NAMALWA (cell line): ENCODE measurements around the gene MRPL4.

Experiments
- DNase-seq: peaks from one replicate; pipeline ENCODE4 v3.0.0-alpha.2; 2015; ENCODE audit warnings: low spot score

The MRPL4 gene

DNA sequence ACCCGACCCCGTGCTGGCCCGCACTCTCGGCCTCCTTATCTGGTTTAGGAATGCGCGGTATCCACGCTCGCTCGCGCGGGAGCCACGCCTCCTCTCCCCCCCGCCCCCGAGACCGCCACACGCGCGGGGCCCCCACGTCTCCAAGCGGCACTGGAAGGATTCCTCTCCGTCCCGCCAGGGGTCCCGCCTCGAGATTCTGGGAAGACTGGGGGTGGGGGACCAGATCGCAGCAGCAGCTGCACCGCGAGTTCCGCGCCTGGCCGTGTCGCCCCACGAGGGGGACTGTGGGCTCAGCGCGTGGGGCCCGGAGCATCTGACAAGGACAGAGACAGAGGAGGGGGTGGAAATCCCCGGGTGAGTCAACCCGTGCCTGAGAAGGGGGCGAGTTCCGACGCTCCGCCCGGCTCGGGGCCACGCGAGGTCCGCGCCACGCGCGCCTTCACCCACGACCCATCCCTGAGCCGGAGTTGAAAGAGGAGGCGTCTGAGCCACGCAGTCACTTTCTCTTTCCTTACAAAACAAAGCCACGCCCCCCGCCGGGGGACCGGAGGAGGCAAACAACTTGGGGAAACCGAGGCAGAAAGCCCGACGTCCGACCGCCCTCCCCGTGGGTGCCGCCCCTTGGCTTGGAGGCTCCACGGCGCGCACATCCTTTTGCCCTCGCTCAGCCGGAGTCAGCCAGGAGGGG lies 21.7 kb upstream of the MRPL4 start:
- DNase-seq, result no peak

DNA sequence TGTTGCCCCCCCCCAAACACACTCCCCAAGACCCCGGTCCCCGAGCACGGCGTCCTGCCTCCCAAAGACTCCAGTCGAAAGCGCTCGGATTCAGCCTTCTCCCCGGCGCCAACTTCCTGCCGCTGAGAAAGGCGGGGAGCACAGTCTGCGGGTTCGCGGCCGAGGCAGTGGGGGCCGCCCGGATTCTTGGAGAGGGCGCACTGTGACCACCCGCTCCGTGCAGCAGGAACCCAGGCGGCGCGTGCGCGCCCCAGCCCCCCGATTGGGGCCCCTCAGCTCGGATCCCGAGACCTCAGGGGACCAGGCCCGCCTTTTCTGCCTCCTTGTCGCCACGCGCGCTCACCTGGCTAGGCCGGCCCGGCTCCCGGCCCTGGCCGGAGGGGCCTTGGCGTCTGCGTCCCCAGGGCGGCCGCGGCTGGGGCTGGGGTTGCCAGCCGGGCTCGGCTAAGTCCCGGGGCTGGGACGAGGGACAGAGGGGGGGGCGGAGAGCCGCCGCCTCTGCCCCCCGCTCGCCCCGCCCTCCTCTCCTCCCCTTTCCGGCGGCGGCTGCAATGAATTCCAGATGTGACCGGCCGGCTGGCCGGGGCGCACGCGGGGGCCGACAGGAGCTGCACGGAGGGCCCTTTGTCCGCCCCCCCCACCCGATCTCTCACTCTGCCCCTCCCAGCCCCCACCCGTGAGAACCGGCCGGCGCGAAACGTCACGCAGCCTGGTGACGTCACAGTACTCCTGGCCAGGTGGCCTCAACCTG lies 21.0 kb upstream of the MRPL4 start, which contains the start of gene S1PR2:
Gene S1PR2 (minus strand): TSS at position 471 of the 751 bp plus-strand sequence. CDS start 6,426 bp downstream, outside the sequence.
- peak; percentile 88 for DNase-seq

DNA sequence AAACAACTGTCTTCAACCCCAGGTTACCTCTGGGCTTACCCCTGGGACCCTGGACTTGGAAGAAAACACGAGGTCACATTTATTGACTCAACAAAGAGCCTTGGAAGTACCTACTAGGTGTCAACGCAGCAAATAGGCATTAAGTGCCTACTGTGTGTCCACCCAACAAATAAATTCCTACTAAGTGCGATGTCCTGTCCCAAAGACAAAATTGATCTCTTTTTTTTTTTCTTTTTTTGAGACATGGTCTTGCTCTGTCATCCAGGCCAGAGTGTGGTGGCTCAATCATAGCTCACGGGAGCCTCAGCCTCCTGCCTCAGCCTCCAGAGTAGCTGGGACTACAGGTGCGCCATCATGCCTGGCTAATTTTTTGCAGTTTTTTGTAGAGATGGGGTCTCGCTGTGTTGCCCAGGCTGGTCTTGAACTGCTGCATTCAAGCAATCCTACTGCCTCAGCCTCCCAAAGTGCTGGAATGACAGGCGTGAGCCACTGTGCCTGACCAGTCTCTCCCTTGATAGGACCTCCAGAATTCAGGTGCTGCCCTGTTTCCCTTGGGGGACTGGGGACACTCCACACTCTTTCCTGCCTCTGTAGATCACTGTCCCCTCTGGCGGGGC lies 20.3 kb upstream of the MRPL4 start:
- no peak for DNase-seq

DNA sequence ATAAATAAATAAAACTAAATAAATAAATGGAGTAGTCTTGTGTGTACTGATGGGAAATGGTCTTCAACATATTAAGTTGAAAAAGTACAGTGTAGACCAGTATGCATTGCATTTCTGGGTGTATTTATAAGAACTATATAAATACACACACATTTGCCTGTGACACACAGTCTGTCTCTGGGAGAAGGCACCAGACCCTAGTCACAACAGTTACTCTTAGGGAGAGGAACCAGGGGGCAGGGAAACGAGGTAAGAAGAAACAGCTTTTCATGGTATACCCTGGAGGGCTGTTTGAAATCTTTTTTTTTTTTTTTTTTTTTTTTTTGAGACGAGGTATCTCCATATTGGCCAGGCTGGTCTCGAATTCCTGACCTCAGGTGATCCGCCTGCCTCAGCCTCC lies 18.1 kb upstream of the MRPL4 start:
- no peak for DNase-seq

DNA sequence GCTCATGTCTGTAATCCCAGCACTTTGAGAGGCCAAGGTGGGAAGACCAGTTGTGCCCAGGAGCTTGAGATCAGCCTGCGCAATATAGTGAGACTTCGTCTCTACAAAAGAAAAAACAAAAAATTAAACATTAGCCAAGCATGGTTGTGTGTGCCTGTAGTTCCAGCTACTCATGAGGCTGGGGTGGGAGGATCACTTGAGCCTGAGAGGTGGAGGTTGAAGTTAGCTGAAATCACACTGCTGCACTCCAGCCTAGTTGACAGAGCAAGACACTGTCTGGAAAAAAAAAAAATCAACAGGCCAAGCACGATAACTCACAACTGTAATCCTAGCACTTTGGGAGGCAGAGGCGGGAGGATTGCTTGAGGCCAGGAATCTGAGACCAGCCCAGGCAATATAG lies 17.0 kb upstream of the MRPL4 start:
- DNase-seq, result peak; percentile 58

DNA sequence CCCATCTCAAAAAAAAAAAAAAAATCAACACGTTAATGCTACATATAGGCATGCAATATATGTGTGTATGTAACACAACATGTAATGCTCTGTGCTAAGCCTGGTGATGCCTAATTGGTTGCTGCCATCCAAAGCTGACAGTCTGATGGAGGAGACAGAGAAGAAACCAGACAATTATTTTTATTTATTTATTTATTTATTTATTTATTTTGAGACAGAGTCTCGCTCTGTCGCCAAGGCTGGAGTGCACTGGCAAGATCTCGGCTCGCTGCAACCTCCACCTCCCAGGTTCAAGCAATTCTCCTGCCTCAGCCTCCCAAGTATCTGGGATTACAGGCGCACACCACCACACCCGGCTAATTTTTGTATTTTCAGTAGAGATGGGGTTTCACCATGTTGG lies 16.6 kb upstream of the MRPL4 start:
- peak; percentile 49 for DNase-seq

DNA sequence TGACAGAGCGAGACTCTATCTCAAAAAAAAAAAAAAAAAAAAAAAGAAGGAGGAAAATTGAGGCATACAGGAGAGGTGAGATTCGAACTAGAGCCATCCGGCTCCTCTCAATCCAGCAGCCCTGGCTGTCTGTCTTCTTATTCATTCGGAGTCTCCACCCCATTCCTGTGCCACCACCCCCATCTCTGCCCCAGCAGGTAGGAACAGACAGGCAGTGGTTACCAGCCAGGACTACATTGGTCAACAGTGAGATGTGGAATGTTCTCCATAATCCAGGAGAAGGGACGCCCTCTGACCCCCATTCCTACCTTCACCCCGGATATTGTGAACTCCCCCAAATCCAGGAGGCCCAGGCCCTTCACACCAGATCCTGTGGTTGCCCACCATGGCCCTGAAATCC lies 14.3 kb upstream of the MRPL4 start:
- DNase-seq, result no peak

DNA sequence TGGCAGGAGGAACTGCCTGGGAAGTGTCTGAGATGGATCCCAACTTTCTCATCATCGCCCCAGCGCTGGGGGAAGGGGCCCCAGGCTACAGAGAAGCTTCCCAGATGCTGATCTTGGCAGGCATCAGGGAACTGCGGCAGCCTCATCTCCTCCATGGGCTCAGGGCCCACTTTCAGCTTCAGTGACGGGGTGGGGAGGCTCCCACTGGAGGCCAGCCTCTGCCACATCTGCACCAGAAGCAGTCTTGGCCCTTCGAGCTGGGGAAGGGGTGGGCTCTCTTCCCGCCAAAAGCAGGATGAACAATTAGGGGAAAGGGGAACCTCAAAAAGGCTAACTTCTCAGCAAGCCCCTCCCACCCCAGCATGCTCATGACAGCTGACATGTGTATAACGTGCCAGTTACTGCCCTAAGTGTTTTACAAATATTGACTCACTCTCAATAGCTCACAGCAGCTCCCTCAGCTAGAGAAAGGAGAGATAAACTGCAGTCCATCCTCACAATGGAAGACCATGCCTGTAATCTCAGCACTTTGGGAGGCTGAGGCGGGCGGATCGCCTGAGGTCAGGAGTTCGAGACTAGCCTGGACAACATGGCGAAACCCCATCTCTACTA lies 13.7 kb upstream of the MRPL4 start:
- peak; percentile 71 for DNase-seq

DNA sequence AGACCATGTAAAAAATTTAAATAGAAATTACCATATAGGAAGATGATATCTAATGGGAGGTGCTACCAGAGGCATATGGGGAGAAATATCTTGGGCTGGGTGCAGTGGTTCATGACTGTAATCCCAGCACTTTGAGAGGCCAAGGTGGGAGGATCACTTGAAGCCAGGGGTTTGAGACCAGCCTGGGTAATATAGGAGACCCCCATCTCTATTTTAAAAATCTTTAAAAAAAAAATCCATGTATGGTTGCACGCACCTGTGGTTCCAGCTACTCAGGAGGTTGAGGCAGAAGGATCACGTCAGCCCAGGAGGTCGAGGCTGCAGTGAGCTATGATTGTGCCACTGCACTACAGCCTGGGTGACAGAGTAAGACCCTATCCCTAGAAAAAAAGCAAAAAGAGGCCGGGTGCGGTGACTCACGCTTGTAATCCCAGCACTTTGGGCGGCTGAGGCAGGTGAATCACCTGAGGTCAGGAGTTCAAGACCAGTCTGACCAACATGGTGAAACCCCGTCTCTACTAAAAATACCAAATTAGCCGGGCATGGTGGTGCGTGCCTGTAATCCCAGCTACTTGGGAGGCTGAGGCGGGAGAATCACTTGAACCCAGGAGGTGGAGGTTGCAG lies 10.1 kb upstream of the MRPL4 start:
- DNase-seq, result peak; percentile 67

DNA sequence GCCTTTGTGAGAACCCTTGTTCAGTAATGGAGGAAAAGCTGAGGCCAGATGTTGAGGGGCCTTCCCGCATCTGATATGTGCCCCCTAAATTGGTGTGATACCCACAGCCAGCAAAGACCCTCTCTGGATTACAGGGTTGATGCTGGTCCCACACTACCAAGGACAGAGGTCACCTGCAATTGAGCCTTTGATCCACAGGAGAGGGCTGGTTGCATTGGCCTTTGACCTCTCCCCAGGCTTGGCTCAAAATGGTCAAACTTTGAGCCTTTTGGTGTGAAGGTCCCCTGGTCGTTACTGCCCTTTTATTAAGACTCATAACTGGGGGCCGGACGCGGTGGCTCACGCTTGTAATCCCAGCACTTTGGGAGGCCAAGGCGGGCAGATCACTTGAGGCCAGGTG lies 8.4 kb upstream of the MRPL4 start:
- DNase-seq, result no peak

DNA sequence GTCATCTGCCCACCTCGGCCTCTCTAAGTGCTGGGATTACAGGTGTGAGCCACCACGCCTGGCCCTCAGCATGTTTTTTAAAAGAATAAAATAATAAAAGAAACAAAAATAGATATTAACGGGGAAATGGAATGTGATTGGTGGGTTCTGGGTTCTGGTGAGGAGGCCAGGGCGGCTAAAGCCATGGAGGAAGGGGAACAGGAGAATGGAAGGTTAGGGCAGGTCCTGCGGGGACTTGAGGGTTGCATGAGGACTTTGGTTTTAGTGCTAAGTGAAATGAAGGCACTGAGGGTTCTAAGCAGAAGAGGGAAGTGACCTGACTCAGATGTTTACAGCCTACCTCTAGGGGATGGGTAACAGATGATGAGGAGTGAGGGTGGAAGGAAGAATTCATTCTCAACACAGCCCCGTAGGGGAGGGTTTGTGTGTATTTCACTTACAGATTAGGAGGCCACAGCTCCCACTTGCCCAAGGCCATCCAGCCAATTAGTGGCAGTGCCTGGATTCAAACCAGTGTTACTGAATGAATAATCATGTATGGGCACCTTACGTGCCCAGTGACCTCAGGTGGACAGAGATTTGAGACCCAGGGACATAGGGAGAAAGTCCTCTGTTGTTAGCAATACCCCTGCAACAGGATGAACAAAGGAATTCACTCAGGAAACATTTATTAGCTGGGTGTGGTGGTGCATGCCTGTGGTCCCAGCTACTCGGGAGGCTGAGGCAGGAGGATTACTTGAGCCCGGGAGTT lies 6.7 kb upstream of the MRPL4 start:
- peak; percentile 82 for DNase-seq

DNA sequence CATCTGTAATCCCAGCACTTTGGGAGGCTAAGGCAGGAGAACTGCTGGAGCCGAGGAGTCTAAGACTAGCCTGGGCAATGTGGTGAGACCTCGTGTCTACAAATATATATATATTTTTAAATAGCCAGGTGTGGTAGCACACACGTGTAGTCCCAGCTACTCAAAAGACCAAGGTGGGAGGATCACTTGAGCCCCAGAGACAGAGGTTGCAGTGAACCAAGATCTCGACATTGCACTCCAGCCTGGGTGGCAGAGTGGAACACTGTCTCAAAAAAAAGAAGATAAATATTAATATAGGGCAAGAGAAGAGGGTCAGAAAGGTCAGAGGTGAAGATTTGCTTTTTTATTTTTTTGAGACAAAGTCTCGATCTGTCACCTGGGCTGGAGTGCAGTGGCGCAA lies 5.5 kb upstream of the MRPL4 start:
- peak; percentile 66 for DNase-seq

DNA sequence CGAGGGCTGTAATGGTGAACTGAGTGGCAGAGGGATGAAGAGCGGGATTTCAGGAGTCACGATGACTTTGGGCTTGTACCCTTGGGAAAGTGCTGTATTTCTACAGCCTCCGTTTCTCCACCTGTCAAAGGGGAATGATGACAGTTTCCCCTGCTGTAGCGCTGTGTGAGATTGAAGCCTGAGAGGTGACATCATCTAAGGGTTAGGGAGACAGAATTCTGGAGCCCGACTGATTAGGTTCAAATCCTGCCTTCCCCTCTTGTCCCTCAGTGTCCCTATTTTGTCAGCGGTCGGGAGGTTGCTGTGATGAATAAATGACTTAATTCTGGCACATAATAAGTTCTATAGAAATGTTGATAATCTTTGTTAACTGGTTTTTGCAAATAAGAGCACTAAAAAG lies 693 bp downstream of the MRPL4 start:
- peak; percentile 25 for DNase-seq

DNA sequence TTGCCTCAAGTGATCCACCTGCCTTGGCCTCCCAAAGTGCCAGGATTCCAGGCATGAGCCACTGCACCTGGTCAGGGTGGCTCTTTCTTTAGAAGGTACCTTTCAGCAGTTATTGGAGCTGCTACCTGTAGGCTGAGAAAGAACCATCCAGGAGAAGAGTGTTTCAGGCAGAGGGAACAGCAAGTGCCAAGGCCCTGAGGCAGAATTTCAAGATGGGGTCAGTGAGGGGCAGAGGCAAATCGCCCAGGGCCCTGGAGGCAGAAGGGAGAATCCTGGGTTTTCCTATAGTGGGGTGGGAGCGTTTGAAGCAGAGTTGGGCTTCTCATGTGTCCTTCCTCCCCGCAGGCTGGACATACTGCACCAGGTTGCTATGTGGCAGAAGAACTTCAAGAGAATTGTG lies 2.2 kb downstream of the MRPL4 start:
- no peak for DNase-seq

DNA sequence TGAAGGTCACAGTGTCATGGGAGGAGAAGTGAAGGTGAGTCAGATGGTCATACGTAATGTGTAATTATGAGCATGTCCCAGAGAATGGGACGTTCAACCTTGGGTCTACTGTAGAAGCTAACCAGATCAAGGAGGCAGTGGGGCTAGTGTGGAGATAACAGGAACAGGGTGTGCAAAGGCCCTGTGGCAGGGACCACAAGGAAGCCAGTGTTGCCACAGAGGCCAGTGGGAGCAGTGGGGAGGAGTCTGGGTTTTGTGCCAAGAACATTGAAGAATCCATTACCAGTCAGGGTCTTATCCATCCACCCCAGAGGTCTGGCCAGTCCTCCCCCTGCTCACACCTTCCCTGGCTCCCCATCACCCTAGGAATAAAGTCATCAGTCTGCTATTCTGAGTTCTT lies 3.3 kb downstream of the MRPL4 start:
- DNase-seq, result no peak

DNA sequence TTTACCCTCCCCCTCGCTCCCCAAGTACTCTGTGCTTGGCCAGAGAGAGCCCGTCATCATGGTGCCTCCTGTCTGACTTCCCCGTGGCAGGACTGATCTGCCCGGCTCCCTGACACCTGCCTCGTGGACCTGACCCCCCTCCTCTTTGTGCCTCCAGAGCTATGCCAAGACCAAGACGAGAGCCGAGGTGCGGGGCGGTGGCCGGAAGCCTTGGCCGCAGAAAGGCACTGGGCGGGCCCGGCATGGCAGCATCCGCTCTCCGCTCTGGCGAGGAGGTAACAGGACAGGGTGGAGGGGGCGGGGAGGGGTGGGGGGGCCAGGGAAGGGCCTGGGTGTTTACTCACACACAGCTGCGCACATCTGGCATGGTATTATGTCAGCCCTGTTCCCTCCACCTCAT lies 4.5 kb downstream of the MRPL4 start:
- DNase-seq, result no peak

DNA sequence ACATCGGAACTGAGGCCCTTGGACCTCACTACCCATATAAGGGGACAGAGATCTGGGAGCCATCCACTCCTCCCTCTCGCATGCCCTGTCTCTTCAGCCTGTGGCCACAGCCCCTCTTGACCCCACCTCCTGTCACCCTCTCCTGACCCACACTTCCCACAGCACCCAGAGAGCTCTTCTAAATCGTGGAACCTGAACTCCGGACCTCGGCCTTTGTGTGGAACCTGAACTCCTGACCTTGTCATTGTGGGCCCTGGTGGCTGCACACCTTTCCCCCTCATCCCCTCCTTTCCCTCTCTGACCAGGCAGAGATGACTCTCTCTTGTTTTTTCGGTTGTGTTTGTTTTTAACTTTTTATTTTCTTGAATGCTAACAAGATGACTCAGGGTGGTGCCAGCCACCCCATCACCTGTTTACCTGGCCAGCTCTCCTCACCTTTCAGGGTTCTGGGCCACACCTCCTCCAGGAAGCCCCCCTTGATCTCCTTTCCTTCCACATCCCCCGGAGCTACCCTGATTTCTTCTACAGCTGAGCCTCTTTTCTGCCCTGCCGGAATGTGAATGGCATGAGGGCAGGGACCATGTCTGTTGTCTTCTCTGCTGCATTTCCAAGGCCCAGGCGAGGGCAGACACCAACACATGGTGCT lies 5.1 kb downstream of the MRPL4 start:
- DNase-seq, result no peak

DNA sequence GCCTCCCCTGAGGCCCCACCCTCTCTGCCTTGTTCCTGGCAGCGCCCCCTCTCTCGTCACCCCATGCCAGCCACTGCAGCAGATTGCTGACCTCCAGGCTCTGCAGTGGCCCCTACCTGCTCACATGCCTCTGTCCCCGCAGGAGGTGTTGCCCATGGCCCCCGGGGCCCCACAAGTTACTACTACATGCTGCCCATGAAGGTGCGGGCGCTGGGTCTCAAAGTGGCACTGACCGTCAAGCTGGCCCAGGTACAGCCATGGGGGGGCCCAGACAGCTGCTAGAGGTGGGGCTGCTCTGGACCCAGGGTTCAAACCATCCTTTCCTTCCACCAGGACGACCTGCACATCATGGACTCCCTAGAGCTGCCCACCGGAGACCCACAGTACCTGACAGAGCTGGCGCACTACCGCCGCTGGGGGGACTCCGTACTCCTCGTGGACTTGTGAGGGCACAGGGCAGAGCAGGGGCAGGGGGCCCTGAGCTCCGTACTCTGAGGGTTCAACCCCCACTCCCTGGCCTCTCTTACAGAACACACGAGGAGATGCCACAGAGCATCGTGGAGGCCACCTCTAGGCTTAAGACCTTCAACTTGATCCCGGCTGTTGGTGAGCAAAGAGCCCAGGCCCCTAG lies 6.2 kb downstream of the MRPL4 start:
- DNase-seq, result no peak

DNA sequence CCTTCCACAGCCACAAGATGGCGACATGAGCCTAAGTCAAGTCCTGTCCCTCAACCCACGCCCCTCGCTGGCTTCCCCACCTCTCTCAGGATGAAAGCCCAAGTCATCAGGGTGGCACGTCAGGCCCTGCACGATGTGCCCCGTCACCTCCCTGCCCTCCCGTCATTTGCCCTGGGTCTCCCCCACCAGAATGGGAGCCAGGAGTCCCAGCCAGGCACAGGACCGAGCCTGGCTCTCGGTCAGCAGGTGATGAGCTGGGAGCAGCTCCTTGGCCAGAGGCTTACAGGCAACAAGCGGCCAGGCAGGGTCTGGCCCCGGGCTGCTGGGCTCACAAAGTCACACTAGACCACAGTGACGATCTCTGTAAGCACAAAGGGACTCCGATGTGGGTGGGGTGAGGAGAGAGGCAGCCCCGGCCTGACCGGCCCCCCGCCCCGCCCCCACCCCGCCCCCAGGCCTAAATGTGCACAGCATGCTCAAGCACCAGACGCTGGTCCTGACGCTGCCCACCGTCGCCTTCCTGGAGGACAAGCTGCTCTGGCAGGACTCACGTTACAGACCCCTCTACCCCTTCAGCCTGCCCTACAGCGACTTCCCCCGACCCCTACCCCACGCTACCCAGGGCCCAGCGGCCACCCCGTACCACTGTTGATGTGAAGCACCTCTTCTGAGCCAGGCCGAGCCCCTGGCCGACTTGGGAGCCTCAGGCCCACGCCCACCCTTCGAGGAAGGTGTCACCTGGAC lies 7.3 kb downstream of the MRPL4 start:
- peak; percentile 96 for DNase-seq

DNA sequence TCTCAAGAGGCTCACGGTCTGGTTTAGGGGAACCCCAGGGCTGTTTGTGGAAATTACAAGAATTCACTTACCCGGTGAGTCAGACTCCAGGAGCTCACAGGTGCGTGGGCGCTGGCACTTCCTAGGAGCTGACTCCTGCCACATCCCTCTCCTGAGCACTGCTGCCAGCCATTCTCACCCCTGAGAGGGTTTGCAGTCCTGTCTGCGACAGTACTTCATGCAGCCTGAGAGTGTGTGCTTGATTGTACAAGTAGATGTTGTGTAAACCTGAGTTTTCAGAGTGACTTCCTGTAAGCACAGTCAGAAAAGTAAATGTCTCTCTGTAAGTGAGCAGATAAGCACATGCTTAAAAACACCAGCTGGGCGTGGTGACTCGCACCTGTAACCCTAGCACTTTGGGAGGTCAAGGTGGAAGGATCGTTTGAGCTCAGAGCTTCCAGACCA lies 8.1 kb downstream of the MRPL4 start:
- no peak for DNase-seq
